Uterus (tissue), 2 donors: Measurements from ENCODE around the gene MEGF8.

Experiments used
- CTCF ChIP-seq, 4 experiments: fragments of 200-600 bp in 2 of 4; fragments of 450-650 bp in 2 of 4; sonication (generic) in 2 of 4; IDR thresholded peaks; one replicate each; pipeline ENCODE4 v1.5.1; 2016 to 2019; ENCODE audit warnings: antibody characterized with exemption in 4 of 4, mild to moderate bottlenecking in 2 of 4, moderate library complexity in 1 of 4
- POLR2A ChIP-seq, 2 donors: fragments of 450-650 bp; IDR thresholded peaks; one replicate each; pipeline ENCODE4 v1.6.1; 2016; ENCODE audit warnings: antibody characterized with exemption in 2 of 2, mild to moderate bottlenecking in 1 of 2, moderate library complexity in 1 of 2

DNA sequence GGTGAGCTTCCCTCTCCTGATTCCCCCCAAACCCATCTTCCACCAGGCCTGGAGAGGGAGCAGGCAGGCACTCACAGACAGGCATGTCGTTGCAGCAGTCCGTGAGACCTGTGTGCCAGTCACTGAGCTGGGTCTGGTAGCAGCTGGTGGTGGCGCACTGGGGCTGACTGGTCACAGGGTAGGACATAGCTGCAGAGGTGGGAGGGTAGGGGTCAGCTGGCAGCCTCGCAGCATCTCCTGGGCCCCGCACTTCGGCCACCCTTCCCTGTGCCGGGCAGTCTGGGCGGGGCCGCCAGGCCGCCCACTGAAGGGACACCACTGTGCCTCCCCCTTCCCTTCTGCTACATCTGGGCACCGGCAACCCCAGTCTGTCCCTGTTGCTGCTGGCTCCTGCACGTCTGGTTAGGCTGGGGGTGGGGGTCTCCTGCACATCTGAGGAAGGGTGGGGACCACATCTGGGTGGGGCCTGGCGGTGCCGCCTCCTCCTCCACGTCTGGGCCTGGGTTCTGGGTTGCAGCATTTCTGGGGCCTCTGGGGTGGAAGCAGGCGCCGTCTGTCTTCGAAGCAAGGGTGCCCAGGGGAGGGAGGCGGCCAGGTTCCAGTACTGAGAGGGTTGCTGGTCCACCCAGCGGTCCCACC is 63.5 kb downstream of the MEGF8 start:
- no peak for TF ChIP-seq POLR2A (IDR thresholded peaks at IDR 0.05)
- TF ChIP-seq CTCF (IDR thresholded peaks at IDR 0.05): no peak
